NCI-H2081 (cell line): ENCODE measurements around the gene OR8S1.
"Not testable (repeated sequence)": the region's sequence is repeated elsewhere in the genome, so short reads cannot be mapped to it uniquely, and the experiment has no call there.

Source experiments
- DNase-seq, 2 experiments: peaks; one replicate each; lab custom pipeline; 2025; lab: John Stamatoyannopoulos, UW

OR8S1 gene

GRCh38 chr12:48525332-48525731, at the start of gene OR8S1:
TSS of gene OR8S1 (plus strand) at chr12:48525632. CDS start at chr12:48525632, 0 bp downstream.
- no peak for DNase-seq

GRCh38 chr12:48482198-48482597, 43.2 kb upstream of the OR8S1 start, which contains the start of gene C12orf54:
TSS of gene C12orf54 (plus strand) at chr12:48482498. CDS start at chr12:48483297, 799 bp downstream.
- no peak for DNase-seq

- DNase-seq: no peak
These were observed 42.5 kb upstream of the OR8S1 start for GRCh38 chr12:48482930-48483329.

- DNase-seq: no peak
These were observed 39.2 kb upstream of the OR8S1 start for GRCh38 chr12:48486261-48486660.

- no peak for DNase-seq
These were observed 38.8 kb upstream of the OR8S1 start for GRCh38 chr12:48486679-48487078.

GRCh38 chr12:48489012-48489411, 36.4 kb upstream of the OR8S1 start:
- no peak for DNase-seq

GRCh38 chr12:48489456-48489855, 36.0 kb upstream of the OR8S1 start:
- not testable (repeated sequence) for DNase-seq

GRCh38 chr12:48500281-48500680, 25.2 kb upstream of the OR8S1 start:
- DNase-seq: not testable (repeated sequence)

GRCh38 chr12:48506836-48507235, 18.6 kb upstream of the OR8S1 start:
- not testable (repeated sequence) for DNase-seq

GRCh38 chr12:48508987-48509386, 16.4 kb upstream of the OR8S1 start:
- no peak for DNase-seq

- DNase-seq: no peak
These were observed 15.3 kb upstream of the OR8S1 start for GRCh38 chr12:48510111-48510510.

GRCh38 chr12:48512855-48513254, 12.6 kb upstream of the OR8S1 start:
- DNase-seq: no peak

GRCh38 chr12:48514728-48515127, 10.7 kb upstream of the OR8S1 start:
- DNase-seq: no peak

GRCh38 chr12:48520381-48520780, 5.1 kb upstream of the OR8S1 start:
- DNase-seq: not testable (repeated sequence)

GRCh38 chr12:48527891-48528670, 2.6 kb downstream of the OR8S1 start:
- DNase-seq: no peak

- DNase-seq: no peak
These were observed 7.2 kb downstream of the OR8S1 start for GRCh38 chr12:48532601-48533000.

- no peak for DNase-seq
These were observed 11.2 kb downstream of the OR8S1 start for GRCh38 chr12:48536602-48537001.

GRCh38 chr12:48542300-48542928, 17.0 kb downstream of the OR8S1 start:
- no peak for DNase-seq

GRCh38 chr12:48545833-48546469, 20.5 kb downstream of the OR8S1 start:
- DNase-seq: no peak

GRCh38 chr12:48547012-48547411, 21.6 kb downstream of the OR8S1 start:
- DNase-seq: not testable (repeated sequence)

GRCh38 chr12:48551636-48552035, 26.2 kb downstream of the OR8S1 start:
- not testable (repeated sequence) for DNase-seq

- DNase-seq: not testable (repeated sequence)
These were observed 28.4 kb downstream of the OR8S1 start for GRCh38 chr12:48553666-48554343.
